NCI-H748 (cell line): ENCODE data around the gene SEMA3A.
A peak's percentile ranks its signal among the peaks of the same experiment; 100 is the strongest.
"Not testable (repeated sequence)": the region's sequence is repeated elsewhere in the genome, so short reads cannot be mapped to it uniquely, and the experiment has no call there.

Experiments
- DNase-seq: peaks from one replicate; lab custom pipeline; 2025; ENCODE audit not compliant: unreplicated experiment; lab: John Stamatoyannopoulos, UW

Gene SEMA3A

DNA sequence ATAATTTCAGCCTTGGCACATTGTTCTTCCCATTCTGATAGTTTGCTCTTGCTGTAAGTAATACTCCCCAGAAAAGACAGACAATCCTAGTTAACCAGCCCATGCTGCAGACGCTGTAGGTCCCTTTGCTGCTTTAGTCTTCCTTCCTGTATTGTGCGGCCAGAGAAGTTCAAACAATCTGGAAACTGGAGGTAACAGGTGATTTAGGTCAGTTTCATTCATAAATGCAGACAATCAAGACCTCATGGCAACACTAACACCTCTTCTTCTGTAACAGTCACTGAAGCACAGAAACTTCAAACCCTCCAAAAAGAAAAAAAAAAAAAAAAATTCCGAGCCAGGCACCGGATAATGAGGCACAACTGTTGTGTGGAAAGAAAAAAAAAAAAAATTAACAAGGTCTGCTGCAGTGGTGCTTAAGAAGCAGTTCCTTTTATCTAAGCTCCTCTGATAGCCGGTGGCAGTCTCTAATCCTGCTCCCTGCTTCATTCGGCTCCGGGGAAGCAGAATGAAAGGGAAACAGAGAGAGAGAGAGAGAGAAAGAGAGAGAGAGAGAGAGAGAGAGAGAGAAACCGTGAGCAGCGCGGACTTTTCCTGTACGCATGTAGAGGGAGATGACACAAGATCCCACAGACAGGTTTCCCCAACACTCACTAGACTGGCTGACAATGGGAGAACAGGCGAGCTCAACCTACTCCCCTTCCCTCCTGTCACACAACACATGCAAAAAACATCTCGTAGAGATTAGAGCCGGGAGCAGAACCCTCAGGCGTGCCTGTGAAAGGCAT, at the start of gene SEMA3A:
Gene SEMA3A, minus strand, starts transcription at position 306 of the 788 bp plus-strand sequence. Its CDS starts 203 bp downstream, at position 103.
- peak; percentile 55 for DNase-seq

DNA sequence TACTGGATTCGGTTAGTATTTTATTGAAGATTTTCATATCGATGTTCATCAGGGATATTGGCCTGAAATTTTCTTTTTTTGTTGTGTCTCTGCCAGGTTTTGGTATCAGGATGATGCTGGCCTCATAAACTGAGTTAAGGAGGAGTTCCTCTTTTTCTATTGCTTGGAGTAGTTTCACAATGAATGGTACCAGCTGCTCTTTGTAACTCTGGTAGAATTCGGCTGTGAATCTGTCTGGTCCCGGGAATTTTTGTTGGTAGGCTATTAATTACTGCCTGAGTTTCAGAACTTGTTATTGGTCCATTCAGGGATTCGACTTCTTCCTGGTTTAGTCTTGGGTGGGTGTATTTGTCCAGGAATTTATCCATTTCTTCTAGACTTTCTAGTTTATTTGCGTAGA, 48.4 kb upstream of the SEMA3A start:
- DNase-seq: not testable (repeated sequence)

DNA sequence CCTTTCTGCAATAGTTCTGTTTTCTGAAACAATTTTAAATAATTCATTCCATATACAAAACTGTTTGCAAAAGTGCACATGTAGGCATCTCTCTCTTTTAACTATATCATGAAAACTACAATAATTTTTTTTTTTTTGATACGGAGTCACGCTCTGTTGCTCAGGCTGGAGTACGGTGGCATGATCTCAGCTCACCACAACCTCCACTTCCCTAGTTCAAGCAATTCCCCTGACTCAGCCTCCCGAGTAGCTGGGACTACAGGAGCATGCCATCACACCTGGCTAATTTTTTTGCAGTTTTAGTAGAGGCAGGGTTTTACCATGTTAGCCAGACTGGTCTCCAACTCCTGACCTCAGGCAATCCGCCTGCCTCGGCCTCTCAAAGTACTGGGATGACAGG, 44.0 kb upstream of the SEMA3A start:
- DNase-seq: no peak

DNA sequence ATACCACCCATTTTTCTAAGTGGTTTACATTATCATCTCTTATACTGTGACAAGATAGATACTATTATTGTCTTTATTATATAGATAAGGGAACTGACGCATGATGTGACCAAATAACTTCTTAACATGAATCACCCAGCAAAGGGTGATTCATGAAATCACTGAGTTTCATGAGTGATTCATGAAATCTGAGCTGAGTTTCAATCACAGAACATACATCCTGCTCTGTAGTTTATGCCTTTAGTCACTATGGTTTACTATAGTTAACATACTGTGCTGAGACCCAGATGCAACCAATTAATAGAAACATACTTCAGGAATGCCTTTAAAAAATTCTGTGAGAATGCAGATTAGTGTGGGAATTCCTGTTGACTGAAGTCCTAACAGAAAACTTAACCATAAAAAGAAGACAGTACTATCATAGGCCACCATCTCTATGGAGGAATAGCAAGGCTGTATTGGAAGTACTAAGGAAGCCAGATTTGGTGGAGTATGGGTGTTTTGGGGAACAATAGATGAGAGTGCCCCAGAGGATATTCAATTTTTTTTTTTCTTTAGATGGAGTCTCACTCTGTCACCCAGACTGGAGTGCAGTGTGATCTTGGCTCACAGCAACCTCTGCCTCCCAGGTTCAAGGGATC, 43.1 kb upstream of the SEMA3A start:
- DNase-seq: no peak

DNA sequence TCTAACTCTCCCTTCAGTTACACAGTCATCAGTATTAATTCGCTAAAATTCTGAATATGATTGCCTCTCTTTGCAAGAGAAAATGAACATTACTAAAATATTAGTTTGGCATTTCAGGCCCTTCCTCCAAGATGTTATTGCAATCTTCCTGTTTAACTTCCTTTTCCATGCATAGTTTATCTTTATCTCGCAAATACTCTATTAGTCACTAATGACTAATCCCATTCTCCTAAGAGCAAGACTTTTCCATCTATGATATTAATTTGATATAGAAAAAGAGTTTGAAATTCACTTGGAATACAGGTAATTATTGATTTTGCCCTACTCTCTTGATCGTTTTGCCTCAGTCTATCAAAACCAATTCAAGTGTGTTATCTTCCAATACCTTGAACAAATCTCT, 41.8 kb upstream of the SEMA3A start:
- no peak for DNase-seq

DNA sequence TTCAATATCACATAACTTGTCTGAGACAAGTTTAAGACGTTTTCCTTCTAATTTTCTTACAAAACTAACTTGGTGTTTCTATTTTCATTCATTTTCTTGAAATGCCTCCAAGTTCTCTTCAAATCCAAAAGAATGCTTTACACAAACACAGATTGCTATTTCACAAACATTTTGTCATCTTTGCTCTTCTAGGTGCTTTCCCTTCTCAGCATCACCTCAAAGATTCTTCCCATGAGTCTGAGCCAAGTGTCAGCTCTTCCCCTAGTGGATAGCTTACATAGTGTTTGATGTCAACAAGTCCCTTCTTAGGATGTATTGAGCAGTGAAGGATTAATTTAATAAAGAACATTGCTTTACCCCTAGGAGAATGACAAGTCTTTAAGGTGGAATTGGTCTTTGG, 38.1 kb upstream of the SEMA3A start:
- no peak for DNase-seq

- DNase-seq: no peak
Measured at GRCh38 chr7:84231157-84231556, 36.6 kb upstream of the SEMA3A start.

DNA sequence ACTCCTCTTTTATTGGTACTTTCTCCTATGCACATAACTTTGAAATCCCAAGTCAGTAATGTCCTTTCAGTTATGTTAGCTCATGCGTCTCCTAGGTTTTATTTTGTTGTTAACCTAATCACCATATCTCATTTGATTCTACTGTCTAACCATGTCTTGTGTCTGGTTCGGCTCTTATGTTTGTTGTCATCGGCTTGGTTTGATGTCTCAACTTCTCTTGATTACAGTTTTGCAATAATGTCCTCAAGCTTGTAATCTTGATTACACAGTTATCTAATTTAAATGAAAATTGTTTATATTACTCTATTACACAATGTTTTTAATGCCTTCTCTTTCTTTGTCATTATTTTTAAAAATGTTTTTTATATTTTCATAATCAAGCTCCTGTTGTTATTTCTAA, 35.9 kb upstream of the SEMA3A start:
- no peak for DNase-seq

DNA sequence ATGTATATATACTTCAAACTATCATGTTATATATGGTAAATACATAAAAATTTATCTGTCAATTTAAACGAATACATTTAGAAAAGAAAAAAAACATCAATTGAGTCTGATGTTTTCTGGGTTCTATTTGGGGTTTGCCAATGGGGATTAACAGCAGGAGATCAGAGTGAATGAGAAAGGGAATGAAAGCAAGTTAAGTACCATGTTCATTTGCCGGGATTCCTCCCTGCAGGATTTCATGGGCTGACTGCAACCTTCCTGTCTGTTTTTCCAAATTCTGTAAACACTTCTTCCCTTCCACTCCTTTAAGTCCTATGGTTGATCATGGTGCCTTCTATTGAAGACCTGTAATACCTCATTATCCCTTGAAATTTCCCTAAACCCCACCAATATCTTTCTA, 33.9 kb upstream of the SEMA3A start:
- DNase-seq: no peak

GRCh38 chr7:84226759-84227158, 32.2 kb upstream of the SEMA3A start:
- DNase-seq: no peak

- no peak for DNase-seq
Measured at GRCh38 chr7:84224505-84224904, 29.9 kb upstream of the SEMA3A start.

GRCh38 chr7:84219310-84219709, 24.7 kb upstream of the SEMA3A start:
- no peak for DNase-seq

DNA sequence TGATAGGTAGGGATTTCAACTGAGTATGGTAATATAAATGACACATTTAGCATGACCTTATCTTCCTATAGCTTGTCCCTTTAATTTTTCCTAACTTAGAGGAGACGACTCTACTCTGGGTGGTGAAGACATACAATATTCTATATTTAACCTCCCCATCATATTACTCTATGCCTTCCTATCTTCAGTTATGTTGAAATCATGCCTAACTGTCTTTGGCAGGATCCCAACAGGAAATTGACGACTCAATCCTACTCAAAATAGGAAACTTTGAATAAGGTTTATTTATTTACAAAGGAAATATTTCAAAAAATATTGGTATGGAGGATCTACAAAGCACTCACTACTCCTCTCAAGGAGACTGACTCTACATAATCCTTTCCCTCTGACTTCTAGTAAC, 24.1 kb upstream of the SEMA3A start:
- no peak for DNase-seq

GRCh38 chr7:84216472-84216871, 21.9 kb upstream of the SEMA3A start:
- DNase-seq: no peak

- DNase-seq: not testable (repeated sequence)
Measured at GRCh38 chr7:84214757-84215156, 20.2 kb upstream of the SEMA3A start.

- DNase-seq: peak; percentile 19
Measured at GRCh38 chr7:84210301-84210700, 15.7 kb upstream of the SEMA3A start.

- DNase-seq: no peak
Measured at GRCh38 chr7:84209006-84209405, 14.4 kb upstream of the SEMA3A start.

DNA sequence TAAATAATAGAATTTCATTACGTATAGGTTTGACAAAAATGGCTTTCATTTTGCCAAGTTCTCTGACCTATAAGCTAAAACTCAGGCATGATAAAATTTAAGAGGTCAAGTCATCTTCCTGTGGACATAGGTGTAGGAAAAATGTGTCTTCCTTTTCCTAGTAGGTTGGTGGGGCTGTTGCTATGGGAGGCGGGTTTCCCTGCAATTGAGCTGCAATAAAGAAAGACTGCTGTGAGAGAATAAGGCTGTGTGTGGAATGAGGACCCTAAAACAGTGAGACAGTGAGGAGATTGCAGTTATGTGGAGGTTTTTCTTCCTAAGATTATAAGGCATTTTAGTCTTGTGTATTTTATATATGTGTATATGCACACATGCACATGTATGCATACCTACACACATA, 13.0 kb upstream of the SEMA3A start:
- no peak for DNase-seq

- DNase-seq: peak; percentile 59
Measured at GRCh38 chr7:84207025-84207424, 12.4 kb upstream of the SEMA3A start.

DNA sequence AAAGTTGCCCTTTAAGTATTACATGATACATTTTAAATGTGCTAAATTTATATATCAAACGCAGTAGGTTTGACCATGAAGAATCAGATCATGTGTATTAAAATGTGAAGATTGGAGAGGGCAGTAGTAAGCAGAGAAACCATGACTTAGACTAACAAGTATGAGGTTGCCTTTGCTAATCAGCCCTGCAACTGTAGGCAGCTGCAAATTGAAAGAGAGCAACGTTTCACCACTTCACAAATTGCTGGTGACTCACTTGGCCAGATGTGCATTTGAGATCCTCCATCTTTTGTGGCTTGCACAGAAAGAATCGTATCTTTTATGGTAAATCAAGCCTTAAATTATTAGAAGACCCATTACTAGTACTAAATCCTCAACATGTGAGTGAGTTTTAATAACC, 10.1 kb upstream of the SEMA3A start:
- no peak for DNase-seq

DNA sequence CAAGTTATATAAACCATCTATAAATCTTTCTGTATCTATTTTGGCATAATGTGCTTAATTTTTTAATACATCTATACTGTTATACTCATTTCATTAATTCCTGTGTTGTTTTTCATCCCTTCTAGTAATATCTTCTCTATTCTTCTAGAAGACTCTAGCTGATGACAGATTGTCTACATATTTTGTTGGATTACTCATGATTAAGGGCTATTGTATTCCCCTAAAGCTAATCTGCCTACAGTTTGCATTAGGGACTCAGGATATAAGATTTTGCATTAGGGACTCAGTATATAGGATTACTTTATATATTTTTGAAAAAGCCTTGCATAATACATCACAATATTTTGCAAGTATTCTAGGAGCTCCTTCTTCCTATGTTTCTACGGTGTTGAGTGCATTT, 8.3 kb upstream of the SEMA3A start:
- DNase-seq: no peak

DNA sequence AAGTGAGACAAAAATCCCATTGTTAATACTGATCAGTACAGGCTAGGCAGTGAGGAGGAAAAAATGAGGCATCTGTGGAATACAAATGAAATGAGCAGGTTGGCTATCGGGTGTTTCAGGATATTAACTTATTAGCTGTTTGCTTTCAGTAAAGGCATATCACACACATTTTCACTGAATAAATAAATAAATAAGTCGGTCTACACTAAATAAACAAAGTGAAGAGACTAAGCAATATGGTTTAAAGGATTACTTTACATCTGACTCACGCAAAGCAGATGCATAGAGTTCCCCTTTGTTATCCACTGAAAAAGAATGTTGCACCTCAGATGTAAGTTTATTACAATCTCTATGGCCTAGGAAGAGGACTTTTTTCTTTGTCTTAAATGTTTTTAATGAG, 6.3 kb upstream of the SEMA3A start:
- DNase-seq: no peak

DNA sequence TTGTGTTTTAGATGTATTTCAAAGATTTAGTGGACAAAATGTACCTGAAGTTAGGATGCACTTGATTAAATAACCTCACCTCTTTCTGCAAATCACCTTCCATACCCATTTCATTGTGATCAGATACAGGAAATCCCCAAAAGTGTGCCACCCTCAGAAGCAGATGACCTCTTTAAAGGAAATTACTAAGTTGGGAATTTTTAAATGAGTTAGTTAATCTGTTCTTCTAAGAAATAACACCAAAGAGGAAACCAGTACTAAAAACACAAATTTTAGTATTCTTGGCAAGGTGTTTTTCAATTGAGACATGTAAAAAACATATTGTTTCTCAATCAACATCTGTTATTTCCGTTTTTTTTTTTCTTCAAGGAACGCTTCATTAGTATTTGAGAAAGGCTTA, 4.6 kb upstream of the SEMA3A start:
- DNase-seq: no peak
